AG09319 (cell line): ENCODE data around the gene HPD.
"Not testable (repeated sequence)": the region's sequence is repeated elsewhere in the genome, so short reads cannot be mapped to it uniquely, and the experiment has no call there.

Source experiments
- DNase-seq: peaks from one replicate; pipeline ENCODE4 v3.0.0-alpha.2; 2010; ENCODE audit warnings: low read depth; ENCODE audit errors: extremely low read depth
- CTCF ChIP-seq: IDR thresholded peaks from 2 replicates; pipeline ENCODE4 v1.5.1; 2011; ENCODE audit warnings: low read depth, mild to moderate bottlenecking, inconsistent platforms, low read length, moderate library complexity

HPD gene

GRCh38 chr12:121860257-121860656 lies 1.6 kb upstream of the HPD start:
- TF ChIP-seq CTCF, result no peak
- DNase-seq, result no peak

GRCh38 chr12:121858318-121858661 lies 369 bp downstream of the HPD start:
- no peak for TF ChIP-seq CTCF
- DNase-seq, result no peak

- DNase-seq, result no peak
- TF ChIP-seq CTCF, result no peak
Observed at GRCh38 chr12:121857322-121858246, 1.1 kb downstream of the HPD start.

DNA sequence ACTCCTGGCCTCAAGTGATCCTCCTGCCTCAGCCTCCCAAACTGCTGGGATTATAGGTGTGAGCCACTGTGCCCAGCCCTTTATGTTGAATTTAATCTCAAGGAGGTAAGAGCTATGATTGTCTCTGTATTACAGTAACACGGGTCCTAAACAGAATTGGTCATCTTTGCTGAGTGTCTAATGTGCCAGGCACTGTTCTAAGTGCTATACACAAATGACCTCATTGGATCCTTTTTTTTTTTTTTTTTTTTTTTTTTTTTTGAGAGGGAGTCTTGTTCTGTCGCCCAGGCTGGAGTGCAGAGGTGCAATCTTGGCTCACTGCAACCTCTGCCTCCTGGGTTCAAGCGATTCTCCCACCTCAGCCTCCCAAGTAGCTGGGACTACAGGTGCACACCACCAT lies 6.3 kb downstream of the HPD start:
- DNase-seq, result not testable (repeated sequence)

GRCh38 chr12:121849665-121850064 lies 9.0 kb downstream of the HPD start:
- no peak for TF ChIP-seq CTCF
- DNase-seq, result no peak

GRCh38 chr12:121849211-121849610 lies 9.4 kb downstream of the HPD start:
- no peak for TF ChIP-seq CTCF

DNA sequence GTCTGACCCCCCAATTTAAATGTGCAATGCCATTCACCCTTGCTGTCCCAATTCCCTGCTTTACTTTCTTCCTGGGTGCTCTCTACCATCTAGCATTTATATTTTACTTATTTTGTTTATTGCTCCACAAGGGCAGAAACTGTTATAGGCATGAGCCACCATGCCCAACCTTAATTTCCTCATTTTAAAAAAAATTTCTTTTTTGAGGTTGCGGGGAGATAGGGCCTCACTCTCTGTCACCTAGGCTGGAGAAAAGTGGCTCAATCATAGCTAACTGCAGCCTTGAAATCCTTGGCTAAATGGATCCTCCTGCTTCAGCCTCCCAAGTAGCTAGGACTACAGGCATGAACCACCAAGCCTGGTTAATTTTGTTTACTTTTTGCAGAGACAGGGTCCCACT lies 13.0 kb downstream of the HPD start:
- TF ChIP-seq CTCF, result no peak

More at GRCh38 chr12:121849211-121849610, 9.4 kb downstream of the HPD start:
- no peak for DNase-seq

More for the DNA sequence above, 13.0 kb downstream of the HPD start:
- no peak for DNase-seq
